Suppressor macrophage treated with lipopolysaccharide for 4 hours (primary cell): ENCODE data around the gene GINS2.

Source experiments
- DNase-seq: peaks from one replicate; pipeline ENCODE4 v3.0.0-alpha.2; 2020

GINS2 gene

GRCh38 chr16:85689285-85689949 lies 663 bp upstream of the GINS2 start:
- no peak for DNase-seq

DNA sequence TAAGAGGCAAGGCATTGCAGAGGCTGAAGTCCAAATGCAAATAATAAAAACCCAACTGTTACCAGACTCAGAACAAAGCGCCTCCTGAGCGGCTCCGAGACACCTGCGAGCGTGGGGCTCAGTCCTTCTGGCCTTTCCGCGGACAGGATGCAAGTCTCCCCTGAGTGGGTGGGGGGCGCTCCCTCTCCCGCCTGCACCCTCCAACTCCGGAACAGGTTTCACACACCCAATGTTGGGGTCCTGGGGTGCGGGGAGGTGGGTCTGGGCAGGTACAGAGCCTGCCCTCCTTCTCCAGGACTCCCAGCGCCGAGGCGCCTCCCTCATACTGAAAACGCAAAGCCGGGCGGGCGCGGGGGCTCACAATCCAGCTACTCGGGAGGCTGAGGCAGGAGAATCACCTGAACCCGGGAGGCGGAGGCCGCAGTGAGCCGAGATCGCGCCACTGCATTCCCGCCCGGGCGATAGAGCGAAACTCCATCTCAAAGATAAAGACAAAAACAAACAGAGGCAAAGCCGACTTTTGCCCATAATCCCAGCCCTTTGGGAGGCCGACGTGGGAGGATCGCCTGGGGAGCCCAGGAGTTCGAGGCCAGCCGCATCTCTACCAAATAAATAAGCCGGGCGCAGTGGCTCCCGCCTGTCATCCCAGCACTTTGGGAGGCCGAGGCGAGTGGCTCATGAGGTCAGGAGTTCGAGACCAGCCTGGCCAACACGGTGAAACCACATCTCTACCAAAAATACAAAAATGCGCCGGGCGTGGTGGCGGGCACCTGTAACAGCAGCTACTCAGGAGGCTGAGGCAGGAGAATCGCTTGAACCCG lies 893 bp downstream of the GINS2 start:
- no peak for DNase-seq

DNA sequence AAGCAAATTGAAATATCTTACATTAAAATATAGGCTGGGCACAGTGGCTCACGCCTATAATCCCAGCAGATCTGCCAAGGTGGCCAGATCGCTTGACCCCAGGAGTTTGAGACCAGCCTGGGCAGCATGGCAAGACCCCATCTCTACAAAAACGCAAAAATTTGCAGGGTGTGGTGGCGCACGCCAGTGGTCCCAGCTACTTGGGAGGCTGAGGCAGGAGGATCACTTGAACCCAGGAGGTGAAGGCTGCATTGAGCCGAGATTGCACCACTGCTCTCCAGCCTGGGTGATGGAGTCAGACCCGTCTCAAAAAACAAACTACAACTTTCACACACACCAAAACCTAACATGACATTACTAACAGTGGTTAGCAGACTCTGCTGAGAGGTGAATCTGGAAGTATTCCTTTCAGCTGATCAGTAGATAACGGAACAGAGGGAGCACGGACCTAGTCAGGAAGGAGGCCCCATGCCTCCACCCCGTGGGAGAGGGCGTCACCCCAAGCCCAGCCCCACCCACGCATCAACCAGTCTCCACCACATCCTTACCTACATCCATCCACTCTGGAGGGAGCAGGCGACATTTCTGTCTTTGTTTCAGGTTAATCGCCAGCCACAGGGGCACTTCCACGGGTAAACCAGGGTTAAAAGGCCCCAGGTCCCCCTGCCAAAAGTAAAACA lies 1.7 kb downstream of the GINS2 start:
- DNase-seq, result no peak

GRCh38 chr16:85685251-85685650 lies 3.5 kb downstream of the GINS2 start:
- DNase-seq, result no peak

DNA sequence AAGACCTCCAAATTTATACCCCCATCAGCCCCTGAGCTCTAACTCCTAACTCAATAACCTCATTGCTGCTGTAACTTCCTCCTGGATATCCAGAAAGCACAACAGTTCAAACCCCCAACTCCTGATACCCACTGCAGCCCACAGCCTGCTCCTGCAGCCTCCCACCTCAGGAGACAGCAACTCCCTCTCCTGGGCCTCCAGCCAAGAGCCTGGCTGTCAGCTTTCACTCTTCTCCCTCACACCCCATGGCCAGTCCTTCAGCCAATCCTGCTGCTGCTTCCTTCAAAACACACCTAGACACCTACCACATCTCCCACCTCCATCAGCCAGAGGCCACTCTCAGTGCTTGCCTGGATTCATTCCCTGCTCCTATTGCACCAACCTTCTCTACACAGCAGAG lies 5.4 kb downstream of the GINS2 start:
- no peak for DNase-seq

DNA sequence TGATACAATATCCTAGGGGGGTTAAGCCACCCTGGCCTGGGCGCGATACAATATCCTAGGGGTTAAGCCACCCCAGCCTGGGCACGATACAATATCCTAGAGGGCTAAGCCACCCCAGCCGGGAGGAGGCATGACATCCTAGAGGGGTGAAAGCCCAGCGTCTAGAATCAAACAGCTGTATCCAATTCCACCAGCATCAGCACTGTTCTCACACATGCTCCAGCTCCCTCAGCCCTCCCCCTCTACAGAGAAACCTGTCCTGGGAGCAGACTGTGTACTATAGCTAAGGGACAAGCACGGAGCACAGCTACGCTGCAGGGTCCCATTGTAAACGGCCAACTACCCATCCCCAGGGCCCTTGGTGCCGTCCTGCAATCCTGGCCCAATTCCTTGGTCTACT lies 6.2 kb downstream of the GINS2 start:
- DNase-seq, result no peak

GRCh38 chr16:85681255-85681654 lies 7.5 kb downstream of the GINS2 start:
- no peak for DNase-seq

DNA sequence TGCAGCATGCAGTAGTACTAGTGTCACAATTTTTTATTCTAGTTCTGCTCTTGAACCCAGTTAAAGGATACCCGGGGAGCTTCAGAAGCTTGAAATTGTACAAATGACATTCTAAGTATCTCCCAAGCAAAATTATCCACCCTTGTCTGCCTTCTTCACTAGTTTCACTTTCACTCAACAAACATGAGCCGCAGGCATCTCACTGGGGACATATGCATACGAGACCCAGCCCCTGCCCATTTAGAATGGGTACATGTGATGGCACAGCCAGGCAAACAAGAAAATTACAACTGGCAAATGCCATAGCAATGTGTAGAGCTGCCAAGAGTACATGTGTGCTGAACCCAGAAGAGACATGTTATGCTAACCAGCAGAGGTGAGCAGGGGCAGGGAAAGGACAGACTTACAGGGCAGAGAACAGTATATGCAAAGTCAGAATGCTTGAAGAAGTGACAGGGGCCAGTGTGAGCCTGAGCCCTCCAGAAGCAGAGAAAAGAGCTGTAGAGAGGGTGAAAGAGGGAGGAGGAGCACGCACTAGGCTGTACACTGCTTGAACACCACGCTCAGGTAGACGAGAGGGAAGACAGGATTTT lies 8.3 kb downstream of the GINS2 start:
- no peak for DNase-seq

GRCh38 chr16:85679870-85680269 lies 8.9 kb downstream of the GINS2 start:
- DNase-seq, result no peak

GRCh38 chr16:85678821-85679220 lies 9.9 kb downstream of the GINS2 start:
- no peak for DNase-seq

DNA sequence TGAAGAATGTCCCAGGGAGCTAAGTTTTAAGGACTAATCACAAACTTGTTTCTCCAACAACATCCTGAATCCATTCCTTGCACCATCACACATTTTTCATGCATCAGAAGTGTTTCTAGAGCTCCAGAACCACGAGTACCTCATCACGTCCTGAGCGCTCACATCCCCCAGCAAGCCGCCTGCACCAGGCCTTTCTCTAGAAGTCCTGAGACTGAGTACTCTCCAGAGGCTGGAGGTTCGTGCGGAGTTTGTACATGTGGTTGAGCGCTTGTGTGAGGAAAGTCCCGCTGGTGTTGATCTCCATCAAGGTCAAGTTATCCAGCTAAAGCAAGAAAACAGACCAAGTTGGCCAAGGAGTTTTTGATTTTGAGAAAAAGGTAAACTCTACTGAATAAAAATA lies 10.7 kb downstream of the GINS2 start:
- no peak for DNase-seq

- DNase-seq, result no peak
These were observed 11.3 kb downstream of the GINS2 start for GRCh38 chr16:85677383-85677967.

GRCh38 chr16:85676466-85676865 lies 12.3 kb downstream of the GINS2 start:
- no peak for DNase-seq

- DNase-seq, result peak; percentile 45
These were observed 13.4 kb downstream of the GINS2 start for GRCh38 chr16:85675251-85675874.

- no peak for DNase-seq
These were observed 13.9 kb downstream of the GINS2 start for GRCh38 chr16:85674828-85675227.

- no peak for DNase-seq
These were observed 14.4 kb downstream of the GINS2 start for GRCh38 chr16:85674418-85674755.

- no peak for DNase-seq
These were observed 15.0 kb downstream of the GINS2 start for GRCh38 chr16:85673529-85674417.

- no peak for DNase-seq
These were observed 17.9 kb downstream of the GINS2 start for GRCh38 chr16:85670840-85671239.

GRCh38 chr16:85668676-85669424 lies 19.9 kb downstream of the GINS2 start:
- DNase-seq, result no peak

GRCh38 chr16:85667841-85668413 lies 20.8 kb downstream of the GINS2 start:
- no peak for DNase-seq

DNA sequence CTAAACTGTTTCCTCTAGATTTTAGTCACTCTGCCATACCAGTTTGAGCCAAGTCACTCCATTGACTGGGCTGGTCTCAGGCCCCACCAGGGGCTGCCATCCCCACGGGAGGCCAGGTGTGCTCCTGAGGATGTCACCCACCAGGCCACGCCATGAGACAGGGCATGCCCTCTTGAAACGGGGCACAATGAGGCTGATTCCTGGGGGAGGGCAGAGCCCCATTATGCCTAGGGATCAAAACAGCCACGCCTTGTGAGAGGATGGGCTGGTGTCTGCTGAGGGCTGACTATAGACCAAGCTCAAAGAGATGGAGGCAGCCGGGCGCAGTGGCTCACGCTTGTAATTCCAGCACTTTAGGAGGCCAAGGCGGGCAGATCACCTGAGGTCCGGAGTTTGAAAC lies 21.5 kb downstream of the GINS2 start:
- DNase-seq, result no peak
